HCT116 (cell line): ENCODE measurements around the gene HERC2.

ENCODE experiments used
- CTCF ChIP-seq, 3 experiments: fragments of 200-600 bp in 1 of 3; sonication (generic) in 1 of 3; IDR thresholded peaks in 2 of 3; conservative IDR thresholded peaks in 1 of 3; 2 replicates each; pipeline ENCODE4 v1.5.1; 2012 to 2017; ENCODE audit warnings: low read depth in 2 of 3, low read length in 2 of 3, antibody characterized with exemption in 1 of 3, borderline replicate concordance in 1 of 3, control low read depth in 1 of 3, mild to moderate bottlenecking in 1 of 3, mixed read lengths in 1 of 3, mixed run types in 1 of 3, moderate library complexity in 1 of 3; ENCODE audit not compliant: insufficient read depth in 1 of 3
- EZH2phosphoT487 ChIP-seq: fragments of 200-600 bp; IDR thresholded peaks from 2 replicates; pipeline ENCODE4 v1.6.1; 2018; ENCODE audit warnings: antibody characterized with exemption, borderline replicate concordance
- REST ChIP-seq: IDR thresholded peaks from 2 replicates; pipeline ENCODE4 v1.6.1; 2012; ENCODE audit warnings: low read depth

- TF ChIP-seq EZH2phosphoT487 (no peak), CTCF (IDR thresholded peaks at IDR 0.05 in 2 of 3, conservative IDR thresholded peaks at IDR 0.05 in 1 of 3; ENCODE audit: borderline replicate concordance in 1 of 3, insufficient read depth in 1 of 3, low read depth in 2 of 3, low read length in 2 of 3) (no peak), REST (no peak)
These were observed 69.1 kb downstream of the HERC2 start for GRCh38 chr15:28252831-28253230.
